Effector memory CD4-positive, alpha-beta T cell (primary cell): ENCODE results near the gene PDE4DIP.
"Not testable (repeated sequence)": the region's sequence is repeated elsewhere in the genome, so short reads cannot be mapped to it uniquely, and the experiment has no call there.

Experiments used
- DNase-seq, 3 donors: peaks; one replicate each; pipeline ENCODE4 v3.0.0-alpha.2; 2020
- H3K27ac ChIP-seq: 2 replicates; pipeline ENCODE4 v1.7.0; 2013; ENCODE audit warnings: mild to moderate bottlenecking, low read length, moderate library complexity; ENCODE audit not compliant: insufficient read depth, poor library complexity, severe bottlenecking
- H3K27me3 ChIP-seq: replicated peaks from 2 replicates; pipeline ENCODE4 v1.7.0; 2013; ENCODE audit warnings: mild to moderate bottlenecking, low read length; ENCODE audit not compliant: insufficient read depth, control insufficient read depth, poor library complexity, severe bottlenecking
- H3K36me3 ChIP-seq: 2 replicates; pipeline ENCODE4 v1.7.0; 2013; ENCODE audit warnings: mild to moderate bottlenecking, low read length, moderate library complexity; ENCODE audit not compliant: control insufficient read depth, insufficient read depth
- H3K4me1 ChIP-seq: 2 replicates; pipeline ENCODE4 v1.7.0; 2013; ENCODE audit warnings: low read length, mild to moderate bottlenecking; ENCODE audit not compliant: control insufficient read depth, insufficient read depth, poor library complexity, severe bottlenecking
- H3K4me3 ChIP-seq: 2 replicates; pipeline ENCODE4 v1.7.0; 2013; ENCODE audit warnings: low read length, low read depth, mild to moderate bottlenecking; ENCODE audit not compliant: insufficient read depth, poor library complexity, severe bottlenecking
- H3K9me3 ChIP-seq: 2 replicates; pipeline ENCODE4 v1.7.0; 2013; ENCODE audit warnings: mild to moderate bottlenecking, low read length, moderate library complexity; ENCODE audit not compliant: control insufficient read depth

PDE4DIP gene

DNA sequence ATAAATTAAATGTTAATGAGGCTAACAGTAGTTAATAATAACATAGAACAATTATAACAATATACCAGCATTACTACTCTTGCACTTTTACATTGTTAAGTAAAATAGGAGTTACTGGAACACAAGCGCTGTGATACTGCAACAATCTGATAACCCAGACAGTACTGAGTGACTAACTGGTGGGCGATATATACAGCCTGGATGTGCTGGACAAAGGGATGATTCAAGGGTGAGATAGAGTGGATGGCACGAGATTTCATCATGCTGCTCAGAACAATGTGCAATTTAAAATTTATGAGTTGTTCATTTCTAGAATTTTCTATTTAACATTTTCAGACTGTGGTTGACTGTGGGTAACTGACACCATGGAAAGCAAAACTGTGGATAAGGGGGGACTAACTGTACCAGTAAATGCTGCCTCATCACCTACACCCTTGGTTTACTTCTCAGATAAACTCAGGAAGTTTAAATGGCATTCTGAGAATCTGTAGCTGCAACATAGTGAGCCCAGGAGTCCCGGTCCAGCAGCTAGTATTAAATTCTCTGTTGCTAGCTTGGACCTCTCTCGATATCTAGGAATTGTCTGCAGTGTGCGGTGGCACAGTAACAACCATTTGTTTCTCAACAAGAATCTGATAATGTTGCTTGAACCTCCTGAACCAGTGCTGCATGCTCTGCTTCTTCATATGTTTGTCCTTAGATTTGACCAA lies 24.9 kb downstream of the PDE4DIP start:
- H3K4me3 ChIP-seq, H3K27ac ChIP-seq, DNase-seq, H3K9me3 ChIP-seq, H3K27me3 ChIP-seq, H3K4me1 ChIP-seq, H3K36me3 ChIP-seq: not testable (repeated sequence)

DNA sequence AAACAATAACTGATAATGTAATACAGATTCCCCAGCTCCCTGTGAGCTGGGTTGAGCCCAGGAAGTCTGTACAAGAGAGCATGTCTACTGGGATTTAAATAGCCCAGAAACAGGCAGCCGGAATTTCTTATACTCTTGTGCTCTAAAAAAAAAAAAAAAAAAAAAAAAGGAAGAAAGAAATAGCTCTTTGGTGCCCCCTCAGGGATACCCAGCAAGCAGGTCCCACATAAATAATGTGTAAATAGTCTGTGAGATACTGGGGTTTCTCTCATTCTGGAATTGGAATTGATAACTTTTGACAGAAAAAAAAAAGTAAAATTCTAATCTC lies 25.4 kb downstream of the PDE4DIP start:
- H3K4me1 ChIP-seq, DNase-seq, H3K27ac ChIP-seq, H3K36me3 ChIP-seq, H3K9me3 ChIP-seq, H3K27me3 ChIP-seq, H3K4me3 ChIP-seq: not testable (repeated sequence)

DNA sequence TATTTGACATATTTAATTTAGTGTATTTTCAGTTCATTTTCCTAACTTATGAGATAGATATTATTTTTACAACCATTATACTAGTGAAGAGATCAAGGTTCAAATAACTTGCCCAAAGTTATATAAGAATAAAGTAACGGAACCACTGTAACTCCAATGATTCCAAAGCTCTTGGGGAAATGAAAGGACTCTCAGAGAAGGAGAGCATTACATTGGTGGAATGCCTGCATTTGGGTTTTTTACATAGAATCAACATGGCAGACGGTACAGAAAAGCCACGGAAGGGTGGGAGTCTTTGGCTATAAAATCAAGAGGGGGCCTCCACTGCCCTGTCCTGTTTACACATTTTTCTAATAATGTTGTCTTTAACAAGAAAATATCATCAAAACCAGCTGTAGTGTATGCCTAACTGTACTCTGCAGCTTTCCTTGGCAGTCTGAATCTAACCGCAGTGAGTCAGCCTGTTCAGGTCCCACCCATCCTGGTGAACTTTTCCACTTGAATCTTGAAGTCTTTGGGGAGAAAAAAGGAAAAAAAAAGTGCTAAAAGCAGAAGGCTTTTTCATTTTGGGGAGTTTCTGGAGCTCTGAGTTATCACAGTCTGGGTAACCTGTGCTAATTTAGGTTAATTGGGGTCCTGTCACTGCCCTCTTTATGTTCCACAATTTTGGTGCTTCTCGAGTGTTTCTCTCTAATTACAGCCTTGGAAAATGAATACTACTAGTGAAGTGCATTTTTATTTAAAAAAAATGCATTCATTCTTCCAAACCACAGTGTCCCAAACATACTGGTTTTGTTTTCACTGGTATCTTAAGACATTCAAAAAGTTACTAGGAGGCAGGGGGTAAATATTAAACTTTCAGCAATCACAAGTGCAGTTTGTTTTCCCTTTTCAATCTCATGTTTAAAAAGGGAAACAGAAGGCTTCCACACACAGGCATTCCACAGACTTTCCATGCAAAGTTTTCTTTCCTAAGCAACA lies 30.5 kb downstream of the PDE4DIP start:
- not testable (repeated sequence) for H3K4me3 ChIP-seq, H3K27ac ChIP-seq, H3K9me3 ChIP-seq, H3K36me3 ChIP-seq, DNase-seq, H3K27me3 ChIP-seq, H3K4me1 ChIP-seq

DNA sequence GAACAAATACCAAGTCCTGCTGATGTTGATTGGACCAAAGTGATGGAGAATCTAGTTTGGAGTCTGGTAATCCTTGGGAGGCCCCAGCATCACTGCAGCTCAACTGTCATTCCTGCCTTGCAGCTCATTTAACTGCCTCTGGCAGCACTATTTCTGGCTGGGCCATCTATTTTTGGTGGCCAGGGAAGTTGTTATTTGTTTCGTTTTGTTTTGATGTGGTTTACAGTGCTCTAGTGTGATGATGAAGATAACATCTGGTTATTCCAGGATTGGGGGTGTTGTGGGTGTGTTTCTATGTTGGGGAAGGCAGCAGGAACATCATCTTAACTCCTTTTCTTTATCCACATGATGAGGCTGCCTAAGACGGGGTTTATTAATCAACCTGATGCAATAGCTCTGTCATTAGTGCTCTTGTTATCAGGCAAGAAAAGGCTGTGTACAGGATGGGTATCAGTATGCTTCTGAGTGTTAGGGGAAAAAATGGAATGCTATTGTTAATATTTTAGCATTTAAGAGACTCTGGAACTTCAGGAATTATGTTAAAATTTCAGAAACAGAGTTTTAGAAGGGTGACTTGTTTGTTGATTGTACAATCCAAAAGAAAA lies 35.7 kb downstream of the PDE4DIP start:
- H3K36me3 ChIP-seq, H3K27me3 ChIP-seq, DNase-seq, H3K4me3 ChIP-seq, H3K27ac ChIP-seq, H3K9me3 ChIP-seq, H3K4me1 ChIP-seq: not testable (repeated sequence)

DNA sequence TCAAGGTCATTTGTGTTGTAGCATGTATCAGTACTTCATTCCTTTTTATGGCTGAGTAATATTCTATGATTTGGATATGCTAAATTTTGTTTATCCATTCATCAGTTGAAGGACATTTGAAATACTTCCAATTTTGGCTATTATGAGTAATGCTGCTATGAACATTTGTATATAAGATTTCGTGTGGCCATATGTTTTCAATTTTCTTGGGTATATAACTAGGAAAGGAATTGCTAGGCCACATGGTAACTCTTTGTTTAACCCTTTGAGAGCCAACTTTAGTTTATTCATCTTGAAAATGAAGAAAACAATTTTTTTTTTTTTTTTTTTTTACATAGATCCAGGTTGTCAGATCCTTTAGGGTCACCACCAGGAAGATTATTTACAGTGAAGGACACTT lies 37.0 kb downstream of the PDE4DIP start:
- H3K9me3 ChIP-seq, H3K36me3 ChIP-seq, H3K27me3 ChIP-seq, DNase-seq, H3K4me3 ChIP-seq, H3K4me1 ChIP-seq, H3K27ac ChIP-seq: not testable (repeated sequence)

DNA sequence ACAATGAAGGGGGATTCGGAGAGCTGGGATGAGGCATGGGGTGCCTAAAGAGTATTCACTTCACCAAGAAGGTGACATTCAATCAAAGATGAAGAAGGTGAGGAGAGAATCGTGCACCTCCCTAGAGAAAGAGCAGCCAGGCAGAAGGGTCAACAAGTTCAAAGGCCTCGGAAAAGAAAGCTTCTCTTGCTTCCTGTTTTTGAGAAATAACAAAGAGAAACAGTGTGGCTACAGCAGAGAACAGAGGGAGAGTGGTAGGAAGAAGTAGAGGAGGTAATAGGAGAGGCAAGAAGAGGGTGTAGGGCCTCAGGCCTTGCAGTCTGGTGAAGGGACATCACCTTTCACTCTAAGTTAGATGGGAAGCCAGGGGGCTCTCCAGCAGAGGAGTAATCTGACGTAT lies 41.0 kb downstream of the PDE4DIP start:
- H3K27ac ChIP-seq, H3K27me3 ChIP-seq, DNase-seq, H3K4me3 ChIP-seq, H3K36me3 ChIP-seq, H3K9me3 ChIP-seq, H3K4me1 ChIP-seq: not testable (repeated sequence)

DNA sequence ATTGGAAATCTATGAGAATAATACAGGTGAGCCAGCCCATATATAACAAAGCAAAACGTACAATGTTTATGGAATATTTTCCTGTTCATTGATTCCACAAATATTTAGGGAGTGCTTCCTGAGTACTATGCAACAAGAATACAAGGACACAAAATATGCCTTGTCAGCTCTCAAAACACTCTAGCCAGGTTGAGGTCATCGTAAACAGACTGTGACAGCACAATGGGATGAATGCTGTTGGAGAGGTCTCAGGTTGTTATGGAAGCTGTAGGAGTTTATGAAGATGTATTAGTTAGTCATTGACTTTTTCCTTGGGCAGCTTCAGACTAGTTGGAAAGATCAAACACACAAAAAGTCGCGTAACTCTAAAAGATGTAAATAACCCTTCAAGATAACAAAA lies 42.1 kb downstream of the PDE4DIP start:
- H3K4me3 ChIP-seq, H3K36me3 ChIP-seq, DNase-seq, H3K27me3 ChIP-seq, H3K9me3 ChIP-seq, H3K27ac ChIP-seq, H3K4me1 ChIP-seq: not testable (repeated sequence)

DNA sequence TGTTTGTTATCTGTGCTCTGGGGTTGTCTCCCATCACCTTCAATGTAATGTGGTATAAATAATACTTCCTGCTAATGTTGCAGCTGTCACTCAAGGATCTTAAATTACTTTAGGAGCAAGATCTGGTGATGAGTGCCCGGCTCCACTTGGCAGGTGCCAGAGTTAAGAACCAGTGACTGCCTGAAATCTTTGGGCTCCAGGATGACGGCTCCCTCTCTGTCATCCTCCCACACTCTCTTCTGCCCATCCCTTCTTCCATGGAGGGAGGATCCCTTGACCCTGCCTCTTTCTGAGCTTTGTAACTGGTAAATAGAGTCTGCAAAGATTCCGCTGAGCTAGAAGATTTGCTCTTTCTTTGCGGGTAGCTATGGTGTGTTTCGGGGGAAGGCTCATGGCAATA lies 44.4 kb downstream of the PDE4DIP start:
- H3K4me1 ChIP-seq, H3K36me3 ChIP-seq, H3K9me3 ChIP-seq, H3K27ac ChIP-seq, H3K4me3 ChIP-seq, DNase-seq, H3K27me3 ChIP-seq: not testable (repeated sequence)

DNA sequence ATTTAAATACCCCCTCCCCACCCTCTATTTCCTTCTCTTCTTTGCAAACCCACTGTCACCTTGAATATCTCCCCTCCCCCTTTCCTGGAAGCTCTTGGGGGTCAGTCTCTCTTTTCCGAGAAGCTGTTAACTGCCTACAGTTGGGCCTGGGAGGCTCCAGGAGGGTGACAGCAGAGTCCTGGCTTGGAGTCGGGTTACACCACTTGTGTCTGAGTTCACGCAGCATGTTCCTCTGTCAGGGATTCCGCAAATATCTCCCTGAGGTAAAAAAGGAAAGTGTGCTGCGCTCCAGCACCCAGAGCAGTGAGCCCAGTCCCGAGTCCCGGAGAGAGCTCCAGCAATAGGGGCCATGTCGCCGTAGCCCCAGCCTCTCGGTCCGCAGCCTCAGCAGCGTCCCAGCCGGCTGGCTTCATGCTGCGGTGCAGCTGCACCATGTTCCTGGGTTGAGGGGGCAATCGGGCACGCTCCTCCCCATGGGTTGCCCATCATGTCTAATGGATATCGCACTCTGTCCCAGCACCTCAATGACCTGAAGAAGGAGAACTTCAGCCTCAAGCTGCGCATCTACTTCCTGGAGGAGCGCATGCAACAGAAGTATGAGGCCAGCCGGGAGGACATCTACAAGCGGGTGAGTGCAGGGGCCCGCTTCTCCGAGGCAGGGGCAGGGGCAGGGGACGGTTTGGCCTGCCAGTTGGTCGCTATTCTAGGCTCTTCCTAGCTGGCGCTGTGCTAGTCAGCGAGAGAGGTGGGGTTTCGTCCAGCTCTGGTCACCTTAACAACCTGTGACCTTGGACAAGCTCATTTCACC lies 45.2 kb downstream of the PDE4DIP start:
- not testable (repeated sequence) for H3K27ac ChIP-seq, H3K36me3 ChIP-seq, DNase-seq, H3K4me1 ChIP-seq, H3K27me3 ChIP-seq, H3K4me3 ChIP-seq, H3K9me3 ChIP-seq
